Globus pallidus (tissue), 1 donor: ENCODE results near the gene IFI27.

ENCODE experiments used
- DNase-seq: peaks from one replicate; pipeline ENCODE4 v3.0.0-alpha.2; 2015; ENCODE audit warnings: low spot score

The IFI27 gene

GRCh38 chr14:94124582-94125377 lies 14.2 kb downstream of the IFI27 start:
- DNase-seq: no peak

GRCh38 chr14:94125659-94126418 lies 15.3 kb downstream of the IFI27 start:
- DNase-seq: no peak

- no peak for DNase-seq
Observed at GRCh38 chr14:94126419-94126677, 15.8 kb downstream of the IFI27 start.

GRCh38 chr14:94126800-94127199 lies 16.3 kb downstream of the IFI27 start:
- no peak for DNase-seq

- DNase-seq: no peak
Observed at GRCh38 chr14:94127330-94127729, 16.8 kb downstream of the IFI27 start.

GRCh38 chr14:94128216-94128839 lies 17.8 kb downstream of the IFI27 start:
- DNase-seq: no peak

GRCh38 chr14:94129111-94129757 lies 18.7 kb downstream of the IFI27 start, which contains the start of gene IFI27L2:
TSS of gene IFI27L2 (minus strand) at chr14:94129604. CDS start at chr14:94129564, 40 bp downstream.
- peak; percentile 91 for DNase-seq

- DNase-seq: peak; percentile 70
Observed at GRCh38 chr14:94129758-94130414, 19.4 kb downstream of the IFI27 start.

GRCh38 chr14:94132285-94132887 lies 21.9 kb downstream of the IFI27 start:
- DNase-seq: peak; percentile 83

GRCh38 chr14:94135476-94135875 lies 24.9 kb downstream of the IFI27 start:
- DNase-seq: no peak

- peak; percentile 82 for DNase-seq
Observed at GRCh38 chr14:94136575-94137331, 26.2 kb downstream of the IFI27 start.

GRCh38 chr14:94138251-94138650 lies 27.7 kb downstream of the IFI27 start:
- DNase-seq: no peak

GRCh38 chr14:94139006-94139405 lies 28.5 kb downstream of the IFI27 start:
- DNase-seq: no peak

GRCh38 chr14:94139421-94139820 lies 28.9 kb downstream of the IFI27 start:
- DNase-seq: no peak

- DNase-seq: no peak
Observed at GRCh38 chr14:94142247-94142646, 31.7 kb downstream of the IFI27 start.

- DNase-seq: no peak
Observed at GRCh38 chr14:94142836-94143235, 32.3 kb downstream of the IFI27 start.

GRCh38 chr14:94143239-94143638 lies 32.7 kb downstream of the IFI27 start:
- no peak for DNase-seq

GRCh38 chr14:94143711-94144110 lies 33.2 kb downstream of the IFI27 start:
- no peak for DNase-seq

GRCh38 chr14:94144765-94145164 lies 34.2 kb downstream of the IFI27 start:
- no peak for DNase-seq

- no peak for DNase-seq
Observed at GRCh38 chr14:94145902-94146527, 35.5 kb downstream of the IFI27 start.
